Measurements from ENCODE around the gene BANF2. TPM values are rescaled to one million over a fixed set of nuclear protein-coding genes. Genes with fewer than 3 reads are reported as not detected.

Gene BANF2
- total and polyA plus RNA-seq, 2 of the 13 experiments (the other 11 are each of a cell fraction or from before 2014, with no cell fraction given), result 0.35 TPM; not detected in 1

DNA sequence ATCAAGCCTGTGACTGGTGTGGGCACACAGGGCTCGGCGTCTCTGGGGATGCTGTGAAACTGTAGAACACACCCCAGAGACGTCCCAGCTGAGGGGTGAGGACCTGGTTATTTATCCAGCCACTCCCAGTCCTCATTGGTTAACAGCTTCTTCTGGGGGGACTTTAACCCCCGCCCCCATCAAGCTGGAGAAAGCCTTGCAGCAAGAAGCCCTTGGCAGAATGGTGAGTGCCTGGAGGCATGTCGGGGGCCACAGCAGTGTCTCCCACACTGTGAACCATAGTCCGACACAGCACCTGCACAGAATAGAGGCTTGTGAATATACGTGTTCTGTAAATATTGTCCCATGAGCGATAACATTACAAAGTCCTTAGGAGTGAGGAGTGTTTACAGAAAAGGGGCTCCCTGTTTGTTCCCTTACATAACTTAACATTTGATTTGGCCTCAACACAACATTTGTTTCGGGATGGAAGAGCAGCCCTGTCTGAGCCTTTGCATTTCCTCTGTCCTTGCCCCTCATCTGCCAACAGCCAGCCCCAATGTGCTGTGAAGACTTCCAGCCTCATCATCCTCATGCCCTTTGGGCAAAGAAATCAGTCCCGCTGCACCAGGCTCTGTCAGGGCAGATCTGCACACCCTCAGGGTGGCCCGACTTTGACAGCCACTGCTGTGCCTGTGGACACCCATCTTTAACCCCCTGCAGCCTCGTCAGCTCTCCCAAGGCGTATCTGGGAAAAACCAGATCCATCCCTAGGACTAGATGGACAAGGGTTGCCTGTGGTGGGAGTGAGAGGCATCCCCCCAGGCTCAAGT lies 15.5 kb upstream of the BANF2 start (continued):
- TF ChIP-seq ZBTB20 (CRISPR knock-in tag; IDR thresholded peaks at IDR 0.05; ENCODE audit: borderline replicate concordance, low read depth) (peak; percentile 99), ZNF296 (CRISPR knock-in tag; conservative IDR thresholded peaks at IDR 0.05) (no peak), ZNF331 (CRISPR knock-in tag; IDR thresholded peaks at IDR 0.05) (peak; percentile 98), MXI1 (IDR thresholded peaks at IDR 0.05; ENCODE audit: borderline replicate concordance, low read depth, low read length) (peak; percentile 63; the same call in 1 of the 3 replicates), ZBTB3 (CRISPR knock-in tag; IDR thresholded peaks at IDR 0.05; ENCODE audit: borderline replicate concordance, low read depth) (0 out of 2 replicates have a peak, but pooled peaks have one; percentile 44), NR2F6 (IDR thresholded peaks at IDR 0.05) (peak; percentile 97), NR2F6 (CRISPR knock-in tag; IDR thresholded peaks at IDR 0.05) (peak; percentile 96), PHF8 (CRISPR knock-in tag; IDR thresholded peaks at IDR 0.05) (peak; percentile 60), ZNF230 (CRISPR knock-in tag; IDR thresholded peaks at IDR 0.05) (0 out of 2 replicates have a peak, but pooled peaks have one; percentile 43), ZNF562 (CRISPR knock-in tag; IDR thresholded peaks at IDR 0.05; ENCODE audit: borderline replicate concordance) (no peak), ZBTB21 (CRISPR knock-in tag; IDR thresholded peaks at IDR 0.05) (peak; percentile 65; the same call in 1 of the 2 replicates), GTF3A (CRISPR knock-in tag; conservative IDR thresholded peaks at IDR 0.05) (no peak), ZNF253 (CRISPR knock-in tag; IDR thresholded peaks at IDR 0.05; ENCODE audit: borderline replicate concordance) (no peak), ZNF24 (IDR thresholded peaks at IDR 0.05) (0 out of 2 replicates have a peak, but pooled peaks have one; percentile 31), ZNF614 (CRISPR knock-in tag; IDR thresholded peaks at IDR 0.05; ENCODE audit: borderline replicate concordance) (peak; percentile 85), ZNF782 (CRISPR knock-in tag; IDR thresholded peaks at IDR 0.05; ENCODE audit: borderline replicate concordance) (0 out of 2 replicates have a peak, but pooled peaks have one; percentile 40), ZFP91 (CRISPR knock-in tag; IDR thresholded peaks at IDR 0.05; ENCODE audit: borderline replicate concordance) (peak; percentile 89; the same call in 1 of the 2 replicates), NRL (CRISPR knock-in tag; IDR thresholded peaks at IDR 0.05; ENCODE audit: borderline replicate concordance) (peak; percentile 68), TEF (CRISPR knock-in tag; IDR thresholded peaks at IDR 0.05) (peak; percentile 96), REXO4 (CRISPR knock-in tag; IDR thresholded peaks at IDR 0.05; ENCODE audit: borderline replicate concordance) (no peak)
- TF ChIP-seq, protein P1, sequence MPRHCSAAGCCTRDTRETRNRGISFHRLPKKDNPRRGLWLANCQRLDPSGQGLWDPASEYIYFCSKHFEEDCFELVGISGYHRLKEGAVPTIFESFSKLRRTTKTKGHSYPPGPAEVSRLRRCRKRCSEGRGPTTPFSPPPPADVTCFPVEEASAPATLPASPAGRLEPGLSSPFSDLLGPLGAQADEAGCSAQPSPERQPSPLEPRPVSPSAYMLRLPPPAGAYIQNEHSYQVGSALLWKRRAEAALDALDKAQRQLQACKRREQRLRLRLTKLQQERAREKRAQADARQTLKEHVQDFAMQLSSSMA (CRISPR knock-in tag; IDR thresholded peaks at IDR 0.05), result peak; percentile 77; the same call in 1 of the 2 replicates
- TF ChIP-seq, protein P2, sequence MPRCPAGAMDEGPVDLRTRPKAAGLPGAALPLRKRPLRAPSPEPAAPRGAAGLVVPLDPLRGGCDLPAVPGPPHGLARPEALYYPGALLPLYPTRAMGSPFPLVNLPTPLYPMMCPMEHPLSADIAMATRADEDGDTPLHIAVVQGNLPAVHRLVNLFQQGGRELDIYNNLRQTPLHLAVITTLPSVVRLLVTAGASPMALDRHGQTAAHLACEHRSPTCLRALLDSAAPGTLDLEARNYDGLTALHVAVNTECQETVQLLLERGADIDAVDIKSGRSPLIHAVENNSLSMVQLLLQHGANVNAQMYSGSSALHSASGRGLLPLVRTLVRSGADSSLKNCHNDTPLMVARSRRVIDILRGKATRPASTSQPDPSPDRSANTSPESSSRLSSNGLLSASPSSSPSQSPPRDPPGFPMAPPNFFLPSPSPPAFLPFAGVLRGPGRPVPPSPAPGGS (CRISPR knock-in tag; IDR thresholded peaks at IDR 0.05), result peak; percentile 96; the same call in 1 of the 2 replicates
- TF ChIP-seq, protein P3, sequence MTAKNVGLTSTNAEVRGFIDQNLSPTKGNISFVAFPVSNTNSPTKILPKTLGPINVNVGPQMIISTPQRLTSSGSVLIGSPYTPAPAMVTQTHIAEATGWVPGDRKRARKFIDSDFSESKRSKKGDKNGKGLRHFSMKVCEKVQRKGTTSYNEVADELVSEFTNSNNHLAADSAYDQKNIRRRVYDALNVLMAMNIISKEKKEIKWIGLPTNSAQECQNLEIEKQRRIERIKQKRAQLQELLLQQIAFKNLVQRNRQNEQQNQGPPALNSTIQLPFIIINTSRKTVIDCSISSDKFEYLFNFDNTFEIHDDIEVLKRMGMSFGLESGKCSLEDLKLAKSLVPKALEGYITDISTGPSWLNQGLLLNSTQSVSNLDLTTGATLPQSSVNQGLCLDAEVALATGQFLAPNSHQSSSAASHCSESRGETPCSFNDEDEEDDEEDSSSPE (CRISPR knock-in tag; IDR thresholded peaks at IDR 0.05), result peak; percentile 40; the same call in 1 of the 2 replicates

All from HepG2 (cell line).